H1 (cell line): ENCODE data around the gene MRTFA. TPM values are rescaled to one million over a fixed set of nuclear protein-coding genes. Genes with fewer than 3 reads are reported as not detected.
A peak's percentile ranks its signal among the peaks of the same experiment; 100 is the strongest.

Experiments
- CTCF ChIA-PET: fragments of 300-600 bp; sonication (Branson Sonifier 250); formaldehyde crosslinking; loops from one replicate; lab custom pipeline; 2021; ENCODE audit not compliant: partially characterized antibody; lab: Charles Lee
- POLR2A ChIA-PET: fragments of 300-600 bp; sonication (Branson Sonifier 250); formaldehyde crosslinking; loops from one replicate; lab custom pipeline; 2021; ENCODE audit warnings: inconsistent platforms; ENCODE audit not compliant: partially characterized antibody; lab: Charles Lee
- DNase-seq, 2 experiments: peaks; one replicate each; pipeline versions ENCODE4 v3.0.0 to v3.0.0-alpha.2; 2010 to 2022; ENCODE audit warnings: low spot score in 2 of 2, low read depth in 1 of 2, mixed read lengths in 1 of 2
- FAIRE-seq: peaks from 2 replicates; lab custom pipeline; 2011; peaks lifted over from hg19 to GRCh38; lab: Jason Lieb, UNC
- H2AFZ ChIP-seq: 2 replicates; pipeline ENCODE4 v1.8.1; 2012; ENCODE audit warnings: low read length, inconsistent platforms
- H2AK5ac ChIP-seq: 2 replicates; pipeline ENCODE4 v1.6.1; 2013; ENCODE audit warnings: low read depth, low read length
- H2BK120ac ChIP-seq: replicated peaks from 2 replicates; pipeline ENCODE3; 2013; ENCODE audit warnings: low read depth, low read length, inconsistent platforms
- H2BK12ac ChIP-seq: 2 replicates; pipeline ENCODE4 v1.6.1; 2013; ENCODE audit warnings: low read depth, low read length
- H2BK15ac ChIP-seq: 2 replicates; pipeline ENCODE4 v1.6.1; 2013; ENCODE audit warnings: low read length
- H2BK20ac ChIP-seq: 2 replicates; pipeline ENCODE4 v1.6.1; 2013; ENCODE audit warnings: low read length
- H2BK5ac ChIP-seq: 2 replicates; pipeline ENCODE4 v1.6.1; 2013; ENCODE audit warnings: low read depth, low read length
- H3K14ac ChIP-seq: 2 replicates; pipeline ENCODE4 v1.6.1; 2013; ENCODE audit warnings: inconsistent platforms; ENCODE audit not compliant: insufficient read length
- H3K18ac ChIP-seq: 2 replicates; pipeline ENCODE4 v1.6.1; 2013; ENCODE audit warnings: low read length; ENCODE audit errors: extremely low read depth
- H3K23ac ChIP-seq: 2 replicates; pipeline ENCODE4 v1.6.1; 2013; ENCODE audit warnings: inconsistent platforms; ENCODE audit not compliant: insufficient read length
- H3K23me2 ChIP-seq: 2 replicates; pipeline ENCODE4 v1.6.1; 2013; ENCODE audit warnings: low read depth, low read length
- H3K27ac ChIP-seq: 2 replicates; pipeline ENCODE4 v1.6.1; 2011; ENCODE audit warnings: low read depth, low read length, inconsistent platforms
- H3K27me3 ChIP-seq, 4 experiments: replicated peaks in 1 of 4; 1 replicate in 1 of 4; 2 replicates in 3 of 4; pipeline versions ENCODE4 v1.6.1 to v1.8.1; 2011 to 2013; ENCODE audit warnings: low read length in 3 of 4, mild to moderate bottlenecking in 3 of 4, inconsistent platforms in 2 of 4, mixed read lengths in 2 of 4, moderate library complexity in 1 of 4; ENCODE audit not compliant: control insufficient read depth in 3 of 4, insufficient read depth in 3 of 4; ENCODE audit errors: extremely low read depth in 1 of 4
- H3K36me3 ChIP-seq, 4 experiments: 2 replicates each; pipeline versions ENCODE4 v1.6.1 to v1.8.1; 2011 to 2013; ENCODE audit warnings: mild to moderate bottlenecking in 4 of 4, low read length in 3 of 4, moderate library complexity in 2 of 4, control low read depth in 1 of 4, inconsistent platforms in 1 of 4; ENCODE audit not compliant: insufficient read depth in 4 of 4, control insufficient read depth in 2 of 4
- H3K4ac ChIP-seq: replicated peaks from 2 replicates; pipeline ENCODE3; 2013; ENCODE audit warnings: low read length, low read depth, mixed read lengths, inconsistent platforms; ENCODE audit not compliant: insufficient read length
- H3K4me1 ChIP-seq, 4 experiments: replicated peaks in 1 of 4; 1 replicate in 1 of 4; 2 replicates in 3 of 4; pipeline versions ENCODE4 v1.6.1 to v1.8.1; 2011 to 2013; ENCODE audit warnings: low read length in 3 of 4, inconsistent platforms in 2 of 4, mixed read lengths in 1 of 4; ENCODE audit not compliant: insufficient read depth in 4 of 4, control insufficient read depth in 3 of 4
- H3K4me2 ChIP-seq, 2 experiments: 2 replicates each; pipeline versions ENCODE4 v1.6.1 to v1.8.1; 2011 to 2013; ENCODE audit warnings: low read depth in 2 of 2, low read length in 2 of 2, control low read depth in 1 of 2, inconsistent platforms in 1 of 2, mild to moderate bottlenecking in 1 of 2; ENCODE audit not compliant: insufficient read depth in 1 of 2
- H3K4me3 ChIP-seq, 4 experiments: fragments of 200-600, 300-600 bp in 1 of 4; sonication (generic), shearing (Covaris generic), sonication (Bioruptor Twin) in 1 of 4; 2 replicates each; pipeline versions ENCODE4 v1.5.1 to v1.8.1; 2011 to 2016; ENCODE audit warnings: low read length in 4 of 4, low read depth in 3 of 4, control low read depth in 2 of 4, inconsistent platforms in 2 of 4, mild to moderate bottlenecking in 2 of 4, mixed read lengths in 1 of 4, moderate library complexity in 1 of 4; ENCODE audit not compliant: insufficient read depth in 2 of 4; ENCODE audit errors: extremely low read depth in 1 of 4
- H3K56ac ChIP-seq: replicated peaks from 2 replicates; pipeline ENCODE3; 2013; ENCODE audit warnings: low read depth, mild to moderate bottlenecking, mixed read lengths, low read length, inconsistent platforms; ENCODE audit not compliant: insufficient read length
- H3K79me1 ChIP-seq: 2 replicates; pipeline ENCODE4 v1.6.1; 2013; ENCODE audit warnings: low read depth, low read length, control low read depth
- H3K79me2 ChIP-seq, 2 experiments: 2 replicates each; pipeline versions ENCODE4 v1.6.1 to v1.8.1; 2012 to 2013; ENCODE audit warnings: low read length in 2 of 2, mild to moderate bottlenecking in 2 of 2, inconsistent platforms in 1 of 2; ENCODE audit not compliant: insufficient read depth in 2 of 2, control insufficient read depth in 1 of 2
- H3K9ac ChIP-seq, 4 experiments: replicated peaks in 1 of 4; 1 replicate in 1 of 4; 2 replicates in 3 of 4; pipeline versions ENCODE4 v1.6.1 to v1.8.1; 2011 to 2013; ENCODE audit warnings: low read depth in 3 of 4, low read length in 3 of 4, control low read depth in 2 of 4, mild to moderate bottlenecking in 2 of 4, moderate library complexity in 2 of 4, inconsistent platforms in 1 of 4; ENCODE audit errors: extremely low read depth in 1 of 4
- H3K9me3 ChIP-seq, 2 experiments: 2 replicates each; pipeline versions ENCODE4 v1.6.1 to v1.8.1; 2012 to 2013; ENCODE audit warnings: mild to moderate bottlenecking in 2 of 2, moderate library complexity in 2 of 2, control low read depth in 1 of 2, inconsistent platforms in 1 of 2, low read depth in 1 of 2, low read length in 1 of 2, mixed read lengths in 1 of 2; ENCODE audit not compliant: insufficient read depth in 2 of 2
- H4K20me1 ChIP-seq, 2 experiments: replicated peaks in 1 of 2; 2 replicates each; pipeline versions ENCODE3 to v1.8.1; 2011 to 2013; ENCODE audit warnings: inconsistent platforms in 2 of 2, low read length in 2 of 2, mild to moderate bottlenecking in 1 of 2; ENCODE audit not compliant: insufficient read depth in 2 of 2, control insufficient read depth in 1 of 2
- H4K5ac ChIP-seq: 2 replicates; pipeline ENCODE4 v1.6.1; 2013; ENCODE audit warnings: low read length, low read depth, mixed read lengths, inconsistent platforms; ENCODE audit not compliant: insufficient read length
- H4K8ac ChIP-seq: 2 replicates; pipeline ENCODE4 v1.8.0; 2013; ENCODE audit warnings: mild to moderate bottlenecking, moderate library complexity, low read length, inconsistent platforms; ENCODE audit not compliant: insufficient read depth; ENCODE audit errors: extremely low read depth
- H4K91ac ChIP-seq: replicated peaks from 2 replicates; pipeline ENCODE3; 2013; ENCODE audit warnings: low read length, mixed read lengths, inconsistent platforms; ENCODE audit not compliant: insufficient read length
- EZH2 ChIP-seq: fragments of 200-600 bp; sonication (generic); IDR thresholded peaks from 2 replicates; pipeline ENCODE4 v1.7.1; 2012; ENCODE audit warnings: low read depth, mild to moderate bottlenecking, moderate library complexity, low read length, inconsistent platforms; ENCODE audit not compliant: severe bottlenecking
- YY1 ChIP-seq: IDR thresholded peaks from 2 replicates; pipeline ENCODE4 v1.6.1; 2011; ENCODE audit warnings: low read depth, mild to moderate bottlenecking, low read length
- WGBS, 2 experiments: shearing (Covaris generic) in 1 of 2; methylation state at CpG; one replicate each; pipeline versions ENCODE4 v1.1.6 to v1.1.7; 2013 to 2015; ENCODE audit warnings: low lambda C conversion rate in 2 of 2, mixed read lengths in 2 of 2, inconsistent platforms in 1 of 2, low coverage in 1 of 2, missing lambda C conversion rate in 1 of 2; ENCODE audit not compliant: insufficient replicate concordance in 2 of 2, insufficient coverage in 1 of 2, insufficient read length in 1 of 2; ENCODE audit errors: extremely low coverage in 1 of 2, missing lambda C conversion rate in 1 of 2; 5-methylcytosine and 5-hydroxymethylcytosine counted together
- polyA plus RNA-seq, 7 experiments: library from polyadenylated mRNA; depleted of rRNA in 3 of 7; stranded (reverse) in 5 of 7; unstranded in 2 of 7; fragments of >200 nt in 5 of 7; fragments of 200-250 nt in 2 of 7; gene quantifications; 1 replicate in 5 of 7; 2 replicates in 1 of 7; 4 replicates in 1 of 7; pipeline versions ENCODE4 v1.2.1 to v1.2.3, GENCODE V29; 2011 to 2013; ENCODE audit warnings: missing spikeins in 2 of 7, mixed read lengths in 2 of 7
- total RNA-seq: library from RNA; stranded (reverse); fragmentation: NEBNext Ultra II Directional; extraction: Animal tissue kit (Norgen Biotek cat#: 25700); gene quantifications from 2 replicates; pipeline ENCODE4 v1.2.1, GENCODE V29; 2021

MRTFA gene
- total and polyA plus RNA-seq, 2 of the 8 experiments (the other 6 are each of a cell fraction or from before 2014, with no cell fraction given), result 5.4 to 37.9 TPM

DNA sequence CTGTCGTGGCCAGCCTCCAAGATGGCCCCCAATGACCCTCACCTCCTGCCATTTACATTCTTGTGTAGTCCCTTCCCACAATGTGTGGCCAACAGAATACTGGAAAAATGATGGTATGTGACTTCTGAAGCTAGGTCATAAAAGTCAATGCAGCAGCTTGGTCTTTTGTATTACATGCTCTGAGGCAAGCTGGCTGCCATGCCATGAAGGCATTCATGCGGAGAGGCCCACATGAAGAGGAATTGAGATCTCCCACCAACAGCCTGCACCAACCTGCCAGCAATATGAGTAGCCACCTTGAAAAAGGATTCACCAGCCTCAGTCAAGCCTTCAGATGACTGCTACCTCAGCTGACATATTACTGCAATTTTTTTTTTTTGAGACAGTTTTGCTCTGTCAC, 4.6 kb downstream of the MRTFA start:
- POLR2A ChIA-PET, result interaction anchor here (0.9 kb wide), 1 partner anchor 206 kb away, joined by 6 read pairs; no protein-coding TSS in a partner anchor
- WGBS, 2 experiments, result 92% methylated on average over 2 of the region's 2 CpGs; no CpG with 5 or more reads in 1 of the 2 experiments
- FAIRE-seq, result no peak
- H3K9ac ChIP-seq, result no peak overlapping the region
- no peak overlapping the region for H3K14ac ChIP-seq
- no peak overlapping the region for H4K91ac ChIP-seq
- TF ChIP-seq EZH2 (no peak), YY1 (0 out of 2 replicates have a peak, but pooled peaks have one; percentile 38)
- TF ChIP-seq, all 59 proteins: peak for 1
- Histone ChIP-seq H3K79me2 (peaks cover 14 to 84% of the 10 kb centered on the region in 2 experiments), H3K4me3 (no peak overlapping the region), H3K18ac (no peak overlapping the region), H2BK12ac (no peak overlapping the region), H3K9me3 (no peaks in the 10 kb centered on the region), H2BK15ac (no peak overlapping the region), H3K27me3 (no peaks in the 10 kb centered on the region), H3K4me2 (no peak overlapping the region), H3K56ac (no peak overlapping the region), H2BK120ac (no peak overlapping the region), H4K20me1 (peaks cover 8 to 16% of the 10 kb centered on the region in 2 experiments), H2BK20ac (no peak overlapping the region), H3K4ac (no peak overlapping the region), H2AK5ac (no peak overlapping the region), H2BK5ac (no peak overlapping the region), H3K27ac (no peak overlapping the region), H3K79me1 (peaks cover 14% of the 10 kb centered on the region), H3K23ac (no peak overlapping the region), H4K8ac (no peak overlapping the region), H3K4me1 (peaks cover 0 to 8% (median 4%) of the 10 kb centered on the region in 4 experiments; a peak in 4 of 7 replicates), H3K23me2 (peaks cover 8% of the 10 kb centered on the region; the same call in 1 of the 2 replicates), H2AFZ (no peak overlapping the region), H4K5ac (no peak overlapping the region), H3K36me3 (no peaks in the 10 kb centered on the region)
- CTCF ChIA-PET, result interaction anchor here (0.6 to 2.0 kb wide), 4 partner anchors 14 to 687 kb away, joined by 3 to 6 read pairs (median 4); no protein-coding TSS in a partner anchor
- DNase-seq, result no peak
